ELR (cell line): ENCODE data around the gene ITGA2B.
"Not testable (repeated sequence)": the region's sequence is repeated elsewhere in the genome, so short reads cannot be mapped to it uniquely, and the experiment has no call there.

Experiments used
- DNase-seq: peaks from one replicate; pipeline ENCODE4 v3.0.0-alpha.2; 2015; ENCODE audit warnings: low read depth

Gene ITGA2B

DNA sequence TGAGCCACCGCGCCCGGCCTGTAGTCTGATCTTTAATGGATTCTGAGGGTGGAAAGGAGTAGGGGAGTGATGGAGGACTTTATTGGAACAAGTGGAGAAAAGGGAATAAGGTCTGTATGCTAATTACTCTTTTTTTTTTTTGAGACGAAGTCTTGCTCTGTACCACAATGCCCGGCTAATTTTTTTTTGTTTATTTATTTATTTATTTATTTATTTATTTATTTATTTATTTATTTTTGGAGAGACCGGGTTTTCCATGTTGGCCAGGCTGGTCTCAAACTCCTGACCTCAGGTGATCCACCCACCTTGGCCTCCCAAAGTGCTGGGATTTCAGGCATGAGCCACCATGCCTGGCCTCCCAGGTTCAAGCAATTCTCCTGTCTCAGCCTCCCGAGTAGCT lies 59.9 kb downstream of the ITGA2B start:
- DNase-seq: not testable (repeated sequence)

- no peak for DNase-seq
Observed at GRCh38 chr17:44327715-44328449, 61.6 kb downstream of the ITGA2B start.

DNA sequence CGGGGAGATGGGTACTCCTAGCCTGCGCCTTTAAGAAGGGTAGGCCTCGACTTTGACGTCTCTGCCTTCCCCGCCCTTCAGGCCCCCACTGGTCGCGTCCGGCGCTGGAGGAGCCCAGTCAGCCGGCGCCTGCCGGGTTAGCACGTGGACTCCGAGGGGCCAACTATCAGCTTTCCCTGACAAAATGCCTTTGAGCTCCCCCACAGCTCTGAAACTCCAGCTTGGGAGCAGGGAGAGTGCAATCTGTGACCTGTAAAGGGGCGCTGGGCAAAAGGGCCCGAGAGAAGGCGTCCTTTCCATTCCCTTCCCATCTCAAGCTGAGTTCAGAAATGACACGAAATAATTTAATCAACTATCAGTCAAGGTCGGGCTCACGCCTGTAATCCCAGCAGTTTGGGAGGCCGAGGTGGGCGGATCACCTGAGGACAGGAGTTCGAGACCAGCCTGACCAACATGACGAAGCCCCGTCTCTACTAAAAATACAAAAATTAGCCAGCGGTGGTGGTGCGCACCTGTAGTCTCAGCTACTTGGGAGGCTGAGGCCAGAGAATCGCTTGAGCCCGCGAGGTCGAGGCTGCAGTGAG lies 62.5 kb downstream of the ITGA2B start:
- peak; percentile 99 for DNase-seq

DNA sequence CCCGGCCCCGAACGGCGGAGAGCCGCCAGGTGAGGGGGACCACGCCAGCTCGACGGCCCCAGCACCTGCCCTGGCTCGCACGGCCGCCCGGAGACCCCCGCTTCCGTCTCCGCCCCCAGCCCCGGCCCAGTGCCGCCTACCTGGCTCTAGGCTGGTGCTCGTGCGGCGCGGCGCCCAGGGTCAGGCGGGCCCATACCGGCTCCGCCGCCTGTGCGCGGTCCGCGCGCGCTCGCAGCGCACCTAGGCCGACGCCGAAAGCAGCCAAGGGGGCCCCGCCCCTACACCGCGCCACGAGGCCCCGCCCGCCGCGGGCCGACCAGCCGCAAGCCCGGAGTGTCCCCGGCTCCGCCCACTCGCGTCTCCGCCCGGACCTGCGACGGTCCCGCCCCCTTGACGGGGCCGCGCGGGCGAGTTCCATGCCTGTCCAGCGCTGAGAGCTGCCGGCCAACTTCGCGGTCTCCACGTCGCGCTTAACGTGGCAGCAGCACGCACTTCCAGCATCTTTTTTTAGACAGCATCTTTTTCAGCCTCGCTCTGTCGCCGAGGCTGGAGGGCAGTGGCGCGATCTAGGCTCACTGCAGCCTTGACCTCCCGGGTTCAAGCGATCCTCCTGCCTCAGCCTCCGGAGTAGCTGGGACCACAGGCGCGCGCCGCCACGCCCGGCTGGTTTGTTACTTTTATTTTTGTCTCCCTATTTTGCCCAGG lies 64.7 kb downstream of the ITGA2B start, which contains the start of gene SLC25A39:
Gene SLC25A39, minus strand, starts transcription at position 253 of the 705 bp plus-strand sequence. CDS start 1,261 bp downstream, outside the sequence.
- peak; percentile 96 for DNase-seq

- peak; percentile 59 for DNase-seq
Observed at GRCh38 chr17:44324092-44324570, 65.3 kb downstream of the ITGA2B start.

- no peak for DNase-seq
Observed at GRCh38 chr17:44323359-44324091, 65.9 kb downstream of the ITGA2B start.

- DNase-seq: no peak
Observed at GRCh38 chr17:44322236-44322895, 67.1 kb downstream of the ITGA2B start.
